Endothelial cell of umbilical vein (primary cell): ENCODE measurements around the gene SLC30A3.

ENCODE experiments used
- CTCF ChIP-seq, 2 donors: IDR thresholded peaks; 1 replicate in 1 of 2; 2 replicates in 1 of 2; pipeline ENCODE4 v1.5.1; 2011; ENCODE audit warnings: low read length in 2 of 2, mild to moderate bottlenecking in 2 of 2, moderate library complexity in 2 of 2, control low read depth in 1 of 2, inconsistent platforms in 1 of 2, low read depth in 1 of 2; ENCODE audit not compliant: insufficient read depth in 1 of 2; ENCODE audit errors: extremely low read depth in 1 of 2
- EZH2 ChIP-seq: IDR thresholded peaks from 2 replicates; pipeline ENCODE4 v1.6.1; 2012; ENCODE audit warnings: borderline replicate concordance, low read depth, mild to moderate bottlenecking, moderate library complexity, low read length, inconsistent platforms; ENCODE audit not compliant: severe bottlenecking

GRCh38 chr2:27208486-27209050 is 54.3 kb downstream of the SLC30A3 start:
- TF ChIP-seq CTCF (IDR thresholded peaks at IDR 0.05; ENCODE audit: extremely low read depth in 1 of 2, insufficient read depth in 1 of 2, low read depth in 1 of 2, low read length in 2 of 2) (no peak), EZH2 (no peak)
